ENCODE measurements around the gene KCNIP3.

The KCNIP3 gene

DNA sequence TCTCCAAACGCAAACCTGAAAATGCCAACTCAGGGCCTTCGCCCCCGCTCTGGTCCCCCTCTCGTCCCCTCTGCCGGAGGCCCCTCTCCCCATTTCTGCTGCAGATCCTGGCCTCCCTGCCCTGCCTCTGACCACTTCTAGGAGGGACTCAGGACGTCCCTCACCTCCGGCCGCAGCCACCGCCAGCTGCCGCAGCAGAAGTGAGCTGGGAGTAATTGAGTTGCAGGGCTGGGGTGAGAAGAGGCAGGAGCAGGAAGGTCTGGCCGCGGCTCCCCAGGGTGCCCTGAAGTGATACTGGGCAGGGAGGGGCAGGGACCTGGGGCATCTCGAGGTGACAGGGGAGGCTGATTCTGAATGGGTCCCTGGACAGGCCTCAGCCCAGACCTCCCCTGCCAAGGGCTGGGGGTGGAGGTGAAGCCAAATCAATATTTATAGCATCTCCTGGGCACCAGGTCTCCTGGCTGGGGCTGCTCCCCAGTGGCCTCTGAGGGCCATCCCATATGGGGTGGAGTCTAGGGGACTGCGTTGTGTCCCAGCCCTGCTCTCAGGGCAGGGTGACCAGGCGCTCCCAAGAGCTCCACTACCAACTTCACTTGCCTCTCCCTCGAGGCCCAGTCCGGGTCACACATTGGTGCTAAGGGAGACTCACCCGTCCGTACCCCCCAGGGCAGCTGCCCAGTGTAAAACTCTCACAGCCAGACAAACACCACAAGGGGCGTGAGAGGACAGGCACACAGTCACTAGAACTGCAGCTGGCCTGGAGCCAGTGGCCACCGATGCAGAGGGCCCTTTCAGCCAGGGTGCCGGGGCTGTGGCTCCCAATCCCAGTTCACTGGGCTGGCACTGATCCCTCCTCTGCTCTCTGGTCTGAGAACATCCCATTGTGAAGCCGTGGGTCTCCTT, 33.0 kb downstream of the KCNIP3 start:
- DNase-seq: no peak

DNA sequence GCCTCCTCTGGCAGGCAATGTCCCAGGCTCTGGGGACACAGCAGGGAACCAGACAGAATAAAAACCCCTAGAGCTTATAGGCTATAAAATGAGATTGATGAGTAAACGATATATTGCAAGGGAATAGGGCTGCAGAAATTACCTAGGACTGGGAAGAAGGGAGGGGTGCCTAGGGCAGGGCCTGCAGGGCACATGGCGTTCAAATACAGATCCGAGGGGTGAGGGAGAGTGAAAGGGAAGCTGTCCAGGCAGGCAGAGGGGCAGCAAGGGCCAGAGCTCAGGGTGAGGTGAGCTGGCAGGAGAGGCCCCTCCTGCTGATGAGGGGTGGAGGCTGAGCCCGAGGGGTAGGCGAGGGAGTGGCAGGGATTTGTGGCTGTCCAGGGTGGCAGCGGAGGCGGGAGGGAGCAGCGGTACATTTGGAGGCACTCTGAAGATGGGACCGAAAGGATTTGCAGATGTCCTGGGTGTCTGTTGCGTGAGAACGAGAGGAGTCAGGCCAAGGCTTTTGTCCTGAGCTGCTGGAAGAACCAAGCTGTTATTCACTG, 33.7 kb downstream of the KCNIP3 start:
- no peak for DNase-seq

DNA sequence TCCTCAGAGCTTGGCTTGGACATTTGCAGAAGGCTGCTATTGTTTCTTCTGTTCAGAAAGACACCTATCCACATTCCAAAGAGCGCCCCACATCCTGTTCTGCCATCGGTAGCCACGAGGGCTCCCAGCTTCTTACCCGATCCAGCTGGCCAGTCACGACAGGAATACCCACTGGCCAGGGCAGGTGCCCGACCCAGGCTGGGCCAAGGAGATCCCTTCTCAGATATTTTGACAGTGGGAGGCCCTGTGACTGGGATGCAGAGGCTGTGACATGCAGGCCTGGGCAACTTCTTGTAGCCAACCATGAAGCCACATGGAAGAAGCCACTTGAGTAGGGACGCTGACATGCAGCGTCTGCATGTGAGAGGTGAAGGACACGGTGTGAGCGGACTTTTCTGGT, 34.5 kb downstream of the KCNIP3 start:
- DNase-seq: no peak

DNA sequence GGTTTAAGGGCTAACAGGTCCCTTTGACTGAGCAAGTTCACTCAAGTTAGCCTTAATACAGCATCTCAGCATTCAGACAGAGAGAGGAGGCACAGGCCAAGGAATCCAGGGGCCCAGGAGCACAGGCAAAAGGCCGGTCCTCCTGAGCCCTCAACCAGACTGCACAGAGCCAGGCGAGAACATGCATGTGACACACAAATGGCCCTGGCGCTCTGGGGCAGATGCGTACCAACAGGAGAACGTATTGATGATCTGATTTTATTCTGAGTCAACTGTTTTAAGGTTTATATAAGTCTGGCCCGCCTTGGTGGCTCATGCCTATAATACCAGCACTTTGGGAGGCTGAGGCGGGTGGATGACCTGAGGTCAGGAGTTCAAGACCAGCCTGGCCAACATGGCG, 34.9 kb downstream of the KCNIP3 start:
- no peak for DNase-seq

DNA sequence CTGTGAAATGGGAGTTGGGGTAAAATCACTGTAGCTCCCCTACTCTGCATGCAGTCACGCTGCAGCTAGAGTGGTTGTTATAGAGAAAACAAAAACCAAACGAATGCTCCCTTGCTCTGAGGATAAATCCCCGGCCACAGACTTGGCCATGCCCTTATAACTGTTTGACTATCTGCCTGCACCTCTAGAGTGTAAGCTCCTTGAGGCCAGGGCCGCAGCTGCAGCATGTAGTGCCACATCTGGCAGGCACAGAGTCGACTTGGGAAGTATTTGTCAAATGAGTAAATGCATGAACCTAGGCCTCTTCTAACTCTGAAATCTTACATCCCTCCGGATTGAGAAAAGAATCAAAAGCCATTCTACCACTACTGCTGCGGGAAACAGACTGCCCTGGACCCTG, 35.9 kb downstream of the KCNIP3 start:
- DNase-seq: no peak

DNA sequence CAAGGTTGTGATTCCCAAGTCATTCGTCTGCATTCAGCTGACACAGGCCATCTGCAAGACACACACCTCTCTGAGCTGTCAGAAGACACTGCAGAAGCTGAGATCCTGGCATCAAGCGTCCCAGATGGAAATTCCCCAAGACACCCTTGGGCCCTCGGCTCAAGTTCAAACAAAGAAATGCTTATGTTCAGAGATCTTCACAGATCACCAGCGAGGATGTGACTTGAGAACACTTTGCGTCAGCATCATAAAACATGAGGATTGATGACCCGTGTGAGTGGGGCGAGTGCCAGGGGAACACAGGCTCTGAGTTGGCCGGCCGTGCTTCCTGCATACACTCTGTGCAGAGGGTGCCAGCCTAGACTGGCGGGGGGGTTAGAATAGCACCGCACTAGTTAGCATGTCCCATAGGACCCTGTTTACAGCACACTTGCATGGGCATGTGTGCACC, 36.8 kb downstream of the KCNIP3 start:
- no peak for DNase-seq

DNA sequence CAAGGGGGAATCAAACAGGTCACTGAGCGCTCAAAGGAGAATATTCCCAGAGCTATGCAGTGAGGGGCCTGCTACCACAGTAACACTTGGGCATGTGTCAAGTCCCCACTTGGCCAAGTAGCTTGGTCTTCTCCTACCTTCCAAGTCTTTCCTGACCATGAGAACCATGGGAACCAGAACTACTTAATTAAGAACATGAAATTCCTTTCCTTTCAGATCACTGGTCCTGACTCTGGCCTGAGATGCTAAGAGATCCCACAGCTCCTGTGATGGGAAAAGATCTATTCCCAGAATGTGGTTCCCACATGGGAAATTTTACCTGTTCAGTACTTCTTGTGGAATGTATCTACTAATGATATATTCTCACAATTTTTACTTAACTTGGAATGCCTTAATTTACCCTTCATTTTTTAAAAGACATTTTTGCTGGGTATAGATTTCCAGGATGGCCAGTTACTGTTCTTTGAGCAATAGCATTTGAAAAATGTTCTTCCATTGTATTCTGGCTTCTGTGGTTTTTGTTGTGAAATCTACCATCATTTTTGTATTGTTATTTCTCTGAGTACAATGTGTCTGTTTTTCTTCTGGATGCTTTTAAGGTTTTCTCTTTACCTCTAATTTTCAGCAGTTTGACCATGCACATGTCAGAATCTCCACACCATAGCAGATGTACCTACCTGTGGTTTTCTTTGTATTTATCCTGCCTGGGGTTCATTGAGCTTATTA, 37.9 kb downstream of the KCNIP3 start:
- no peak for DNase-seq

DNA sequence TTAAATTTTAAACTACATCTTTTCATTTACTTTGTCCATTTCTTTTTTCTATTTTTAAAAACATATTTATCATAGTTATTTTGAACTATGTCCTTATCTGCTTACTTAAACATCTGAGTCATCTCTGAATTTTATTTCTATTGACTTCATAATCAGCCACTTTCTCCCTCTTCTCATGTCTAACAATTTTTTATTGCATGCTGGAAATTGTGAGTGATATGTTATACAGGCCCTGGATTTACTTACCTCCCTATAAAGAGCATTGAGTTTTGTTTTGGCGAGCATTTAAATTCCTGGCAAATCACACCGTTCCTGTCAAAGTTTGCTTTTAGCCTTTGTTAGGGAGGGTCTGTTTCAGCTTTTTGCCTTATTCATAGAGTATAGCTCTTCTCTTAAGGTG, 39.3 kb downstream of the KCNIP3 start:
- no peak for DNase-seq

DNA sequence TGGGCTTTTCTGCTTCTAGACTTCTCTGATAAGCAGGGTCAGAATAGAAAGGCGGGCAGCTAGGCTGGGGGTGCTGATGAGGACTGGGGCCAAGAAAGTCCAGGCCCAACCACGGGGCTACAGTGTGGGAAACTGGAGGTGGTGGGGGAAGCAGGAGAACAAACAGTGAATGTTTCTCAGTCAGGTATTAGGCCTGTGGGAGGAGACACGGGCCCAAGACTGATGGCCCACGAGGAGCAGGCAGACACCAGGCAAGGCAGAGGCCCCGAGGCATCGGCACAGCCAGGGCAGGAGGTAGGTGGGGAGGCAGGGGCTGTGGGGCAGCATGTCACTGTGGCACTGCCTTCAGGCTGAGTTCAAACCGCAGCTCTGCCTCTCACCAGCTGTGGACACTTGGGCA, 40.7 kb downstream of the KCNIP3 start:
- no peak for DNase-seq

DNA sequence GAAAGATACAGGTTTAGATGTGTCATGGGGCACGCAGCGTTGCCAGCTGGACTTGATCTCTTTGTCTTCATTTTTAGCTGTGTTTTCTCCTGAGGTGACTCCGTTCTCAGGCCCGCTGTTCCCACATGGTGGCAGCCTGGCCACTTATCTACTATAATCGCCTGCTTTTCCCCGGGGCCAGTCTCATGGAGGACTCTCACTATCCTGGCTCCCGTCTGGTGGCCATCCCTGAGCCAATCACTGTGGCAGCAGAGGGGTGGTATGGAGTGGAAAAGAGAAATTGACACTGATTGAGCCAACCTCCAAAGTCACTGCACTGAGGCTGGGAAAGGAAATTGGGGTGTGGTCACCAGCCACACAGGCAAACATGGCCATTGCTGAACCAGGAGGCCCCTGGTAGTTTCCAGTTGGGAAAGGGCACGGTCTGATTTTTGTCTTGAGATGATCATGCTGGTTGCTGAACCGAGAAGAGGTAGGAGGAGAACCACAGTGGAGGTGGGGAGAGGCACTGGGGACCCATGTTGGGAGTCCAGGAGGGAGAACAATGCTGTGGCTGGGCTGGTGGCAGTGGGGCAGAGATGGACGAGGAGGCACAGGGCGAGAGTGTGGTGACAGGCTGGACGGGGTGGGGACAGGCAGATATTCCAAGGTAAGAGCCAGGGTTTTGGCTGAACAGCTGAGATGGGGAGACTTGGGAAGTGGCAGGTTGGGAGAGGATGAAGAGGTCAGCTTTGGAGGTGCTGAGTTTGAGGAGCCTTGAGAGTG, 45.6 kb downstream of the KCNIP3 start:
- no peak for DNase-seq

DNA sequence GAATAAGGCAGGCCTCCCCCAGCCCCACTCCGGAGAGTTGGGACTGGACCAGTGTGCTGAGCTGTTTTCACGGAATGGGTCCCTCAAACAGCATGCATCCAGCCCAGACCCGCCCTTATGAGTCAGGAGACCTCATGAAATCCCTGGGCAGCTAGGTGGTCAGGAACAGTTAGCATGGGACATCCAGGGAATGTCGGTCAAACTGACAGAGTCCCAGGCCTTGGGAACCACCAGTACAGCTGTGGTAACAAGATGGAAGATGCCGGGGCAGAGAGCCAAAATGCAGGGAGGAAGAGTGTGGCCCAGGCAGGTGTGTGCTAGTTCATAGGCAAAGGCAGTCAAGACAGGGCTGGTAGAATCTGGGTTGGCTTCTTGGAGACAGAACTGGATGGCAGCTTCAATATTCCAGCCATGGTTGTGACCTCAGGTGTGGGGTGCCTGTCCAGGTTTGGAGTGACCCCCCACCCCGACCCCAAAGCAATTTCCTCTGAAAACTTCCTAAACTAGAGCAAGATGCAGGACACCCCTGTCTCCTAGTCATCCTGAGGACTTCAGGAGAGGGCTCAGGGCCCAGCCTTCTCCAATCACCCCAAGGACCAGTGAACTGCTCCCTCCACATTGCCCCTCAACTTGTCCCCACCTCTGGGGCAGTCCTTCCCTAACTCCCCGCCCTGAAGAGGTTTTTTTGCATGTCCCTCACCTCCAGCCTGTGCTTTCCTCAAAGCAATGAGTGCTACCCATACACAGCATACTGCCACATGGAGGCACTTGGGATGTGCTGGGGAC, 46.5 kb downstream of the KCNIP3 start:
- DNase-seq: no peak

DNA sequence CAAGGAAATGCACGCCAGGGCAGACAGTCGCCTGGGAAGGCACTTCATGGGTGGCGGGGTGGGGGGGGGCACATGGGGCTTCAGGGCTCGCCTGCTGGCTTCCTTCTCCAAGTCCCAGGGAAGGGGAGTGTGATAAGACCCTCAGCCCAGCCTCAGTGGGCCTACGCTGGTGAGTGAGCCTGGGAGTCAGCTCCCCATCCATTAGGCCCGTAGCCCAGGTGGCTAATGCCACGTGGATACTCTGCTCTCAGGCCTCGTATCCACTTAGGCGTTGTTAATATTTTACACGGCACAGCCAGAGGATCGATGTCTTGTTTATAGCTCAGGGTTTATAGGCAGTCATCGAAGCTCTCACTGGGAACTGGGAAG, 47.1 kb downstream of the KCNIP3 start:
- no peak for DNase-seq

DNA sequence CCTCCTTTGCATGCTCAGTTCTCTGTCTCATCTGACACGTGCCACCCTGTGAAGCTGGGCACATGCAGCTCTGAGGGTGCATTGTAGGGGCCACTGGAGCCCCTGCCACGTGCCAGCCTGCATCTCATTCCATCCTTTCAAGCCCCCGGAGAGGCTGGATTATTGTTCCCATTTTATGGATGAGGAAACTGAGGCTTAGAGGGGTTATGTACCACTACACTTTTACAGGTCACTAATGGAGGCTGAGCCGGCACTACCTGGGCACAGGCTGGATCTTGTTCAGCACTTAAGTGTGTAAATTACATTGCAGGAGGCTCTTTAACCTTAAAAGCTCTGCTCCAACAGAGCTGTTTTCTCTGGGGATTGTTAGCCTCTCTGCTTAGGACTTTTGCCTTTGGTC, 47.5 kb downstream of the KCNIP3 start:
- DNase-seq: no peak

DNA sequence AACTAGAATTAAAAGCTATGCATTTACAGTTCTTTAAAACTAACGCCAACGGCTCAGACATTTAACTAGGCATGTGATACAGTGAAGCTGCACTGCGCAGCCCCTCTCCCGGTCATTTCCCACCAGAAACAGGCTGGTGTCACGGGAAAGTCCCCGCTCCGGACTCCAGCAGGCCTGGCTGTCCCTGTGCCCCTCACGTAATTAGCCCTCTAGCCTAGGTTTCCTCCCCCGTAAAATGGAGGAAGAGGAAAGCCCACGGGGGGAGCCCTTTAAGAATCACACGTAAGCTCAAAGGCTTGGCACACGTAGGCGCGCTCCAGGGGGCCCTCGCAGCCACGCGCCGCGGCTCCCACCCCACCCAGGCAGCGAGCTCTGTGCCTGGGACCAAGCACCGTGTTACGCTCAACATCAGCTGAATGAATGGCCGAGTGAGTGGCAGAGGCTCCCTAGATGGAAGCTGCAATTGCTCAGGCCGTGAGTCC, 48.0 kb downstream of the KCNIP3 start:
- no peak for DNase-seq

DNA sequence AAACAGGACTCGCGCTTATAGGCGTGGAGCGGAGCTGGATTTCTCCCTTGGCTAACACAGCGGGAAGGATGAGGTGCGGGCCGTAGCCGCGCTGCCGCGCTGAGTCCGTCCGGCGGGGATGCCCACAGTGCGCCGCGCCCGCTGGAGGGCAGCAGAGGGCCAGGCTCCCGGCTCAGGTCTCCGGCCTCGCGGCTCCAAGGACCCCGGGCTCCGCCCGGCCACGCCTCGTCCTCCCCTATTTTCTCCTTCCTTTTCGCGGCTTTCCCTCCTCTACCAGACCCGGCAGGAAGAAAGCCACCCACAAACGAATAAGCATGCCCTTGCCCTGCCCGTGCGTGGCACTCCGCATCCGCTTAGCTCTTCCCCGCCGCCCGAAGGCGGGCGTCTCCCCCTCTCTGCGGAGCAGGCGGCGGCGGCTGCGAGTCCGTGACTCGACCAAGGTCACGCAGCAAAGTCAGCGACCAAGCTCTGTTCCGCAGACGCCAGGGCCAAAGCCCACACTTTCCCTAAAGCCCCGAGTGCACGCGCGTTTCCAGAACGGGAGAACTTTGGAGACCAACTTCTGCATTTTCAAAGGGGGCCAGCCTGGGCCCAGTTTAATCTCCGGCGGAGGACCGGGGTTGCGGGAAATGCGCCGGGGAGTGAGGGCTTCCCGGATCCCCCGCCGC, 48.5 kb downstream of the KCNIP3 start:
- DNase-seq: peak; percentile 16 to 46 (median 34)

DNA sequence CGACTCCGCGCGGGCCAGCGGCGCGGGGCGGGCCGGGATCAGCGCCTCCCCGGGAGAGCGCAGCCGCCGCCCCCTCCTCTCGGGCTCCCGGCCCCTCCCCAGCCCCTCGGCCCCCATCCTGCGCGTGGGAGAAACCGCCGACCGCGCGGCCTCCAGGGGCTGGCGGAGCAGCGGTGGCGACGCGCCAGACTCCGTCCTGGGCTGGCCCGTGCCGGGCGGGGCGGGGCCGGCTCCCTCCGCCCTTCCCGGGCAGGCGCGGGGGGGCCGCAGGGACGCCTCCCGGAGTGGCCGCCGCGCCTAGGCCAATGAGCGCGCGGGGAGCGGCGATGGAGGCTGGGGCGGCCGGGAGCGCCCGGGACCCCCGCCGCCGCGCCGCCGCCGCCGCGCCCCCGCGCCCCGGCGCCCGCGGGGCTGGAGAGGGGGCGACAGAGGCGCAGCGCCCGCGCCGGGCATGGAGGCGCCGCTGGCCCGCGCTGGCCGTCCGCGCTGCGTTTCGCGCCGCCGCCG, 49.1 kb downstream of the KCNIP3 start:
- DNase-seq: no peak

DNA sequence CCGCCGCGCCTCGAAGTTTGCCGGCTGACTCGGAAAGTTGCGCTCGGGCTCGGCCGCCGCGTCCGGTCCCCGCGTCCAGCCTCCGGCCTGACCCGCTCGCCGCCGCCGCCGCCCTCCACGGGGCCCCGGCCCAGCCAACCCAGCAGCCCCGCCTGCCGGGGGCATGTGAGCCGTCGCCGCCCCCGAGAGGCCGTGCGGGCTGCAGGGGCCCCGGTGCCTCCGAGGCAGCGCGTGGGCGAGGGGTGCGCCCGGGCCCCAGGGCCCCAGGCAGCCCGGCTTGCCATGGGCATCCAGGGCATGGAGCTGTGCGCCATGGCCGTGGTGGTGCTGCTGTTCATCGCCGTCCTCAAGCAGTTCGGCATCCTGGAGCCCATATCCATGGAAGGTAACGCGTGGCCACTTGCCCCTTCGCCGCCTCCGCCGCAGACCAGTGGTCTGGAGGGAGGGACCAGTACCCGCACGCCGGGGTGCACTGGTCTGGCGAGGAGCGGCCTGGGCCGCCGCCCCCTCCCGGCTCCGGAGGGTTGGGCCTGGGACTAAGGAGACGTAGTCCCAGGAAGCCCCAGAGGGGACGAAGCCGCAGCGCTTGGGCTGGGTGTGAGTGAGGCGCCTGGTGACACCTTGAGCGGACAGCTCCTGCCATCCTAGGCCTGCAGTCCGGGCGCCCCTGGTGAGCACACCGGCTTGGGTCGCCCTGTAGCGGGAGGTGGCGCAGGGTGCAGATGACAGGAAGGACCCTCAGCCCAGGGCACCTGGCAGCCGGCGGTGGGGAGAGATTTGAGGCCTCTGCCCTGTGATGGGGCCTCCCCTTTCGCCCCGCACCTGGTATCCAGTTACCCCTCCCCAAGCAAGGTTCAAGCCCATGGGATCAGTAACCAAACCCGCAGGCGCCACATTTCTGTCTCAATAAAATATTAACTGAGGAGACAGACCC, 49.9 kb downstream of the KCNIP3 start:
- no peak for DNase-seq

DNA sequence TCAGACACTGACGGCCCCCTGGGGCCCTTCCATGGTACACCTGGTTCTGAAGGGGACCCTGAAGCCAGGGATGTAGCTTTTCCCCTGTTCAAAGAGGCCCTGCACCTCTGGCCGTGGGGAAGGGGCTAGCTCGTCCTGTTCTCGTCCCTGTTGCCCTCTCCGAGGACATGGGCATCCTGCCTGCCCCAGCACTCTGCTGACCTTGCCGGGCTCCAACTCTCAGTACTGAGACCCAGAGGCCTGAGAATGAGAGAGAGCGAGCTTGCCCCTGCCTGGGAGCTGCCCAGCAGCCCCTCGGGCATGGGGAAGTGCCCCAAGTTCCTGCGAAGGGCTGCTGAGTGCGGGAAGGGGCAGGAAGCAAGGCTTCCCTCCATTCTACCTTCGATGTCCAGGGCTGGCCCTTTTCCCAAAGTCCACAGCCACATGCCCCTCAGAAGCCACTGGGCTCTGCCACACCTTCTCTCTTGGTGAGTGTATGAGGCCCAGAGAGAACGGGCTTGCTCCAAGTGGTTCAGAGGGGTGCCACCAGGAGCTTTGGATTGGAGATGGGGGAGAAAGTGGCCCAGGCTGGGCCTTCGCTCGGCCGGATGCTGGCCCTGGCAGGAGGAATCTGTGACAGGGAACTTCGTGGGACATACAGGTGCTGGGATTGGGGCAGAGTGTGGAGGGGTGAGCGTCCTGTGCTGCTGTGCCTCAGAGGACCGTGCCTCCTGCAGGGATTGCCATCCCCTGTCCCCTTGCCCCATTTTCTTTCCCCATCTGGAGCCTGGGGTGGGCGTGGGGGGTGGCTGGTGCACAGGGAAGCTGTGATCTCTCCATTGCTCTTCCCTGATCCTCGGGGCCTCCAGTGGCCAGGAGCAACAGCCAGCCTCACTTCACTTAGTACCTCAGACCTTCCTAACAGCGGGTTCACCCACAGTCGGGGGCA, 50.8 kb downstream of the KCNIP3 start:
- DNase-seq: no peak
